ENCODE results near the gene PRDX5.

The PRDX5 gene

GRCh38 chr11:64349404-64349803, 31.5 kb downstream of the PRDX5 start:
- no peak for FAIRE-seq

- no peak for FAIRE-seq
These were observed 33.3 kb downstream of the PRDX5 start for GRCh38 chr11:64351136-64351631.

- no peak for FAIRE-seq
These were observed 34.4 kb downstream of the PRDX5 start for GRCh38 chr11:64352099-64352994.

GRCh38 chr11:64352995-64353714, 35.2 kb downstream of the PRDX5 start:
- FAIRE-seq, result no peak

GRCh38 chr11:64353715-64354506, 36.0 kb downstream of the PRDX5 start:
- FAIRE-seq, result no peak

- no peak for FAIRE-seq
These were observed 37.4 kb downstream of the PRDX5 start for GRCh38 chr11:64355078-64355940.

- no peak for FAIRE-seq
These were observed 38.8 kb downstream of the PRDX5 start for GRCh38 chr11:64356498-64357411.

- FAIRE-seq, result no peak
These were observed 39.5 kb downstream of the PRDX5 start for GRCh38 chr11:64357446-64357845.

- FAIRE-seq, result no peak
These were observed 40.1 kb downstream of the PRDX5 start for GRCh38 chr11:64357904-64358535.

GRCh38 chr11:64358536-64358906, 40.6 kb downstream of the PRDX5 start:
- no peak for FAIRE-seq

- FAIRE-seq, result no peak
These were observed 41.2 kb downstream of the PRDX5 start, which contains the start of gene RPS6KA4 for GRCh38 chr11:64358907-64359711. Gene RPS6KA4 (plus strand): TSS chr11:64359162. CDS start chr11:64359236, 74 bp downstream.

GRCh38 chr11:64359712-64360445, 42.0 kb downstream of the PRDX5 start:
- FAIRE-seq, result no peak

- no peak for FAIRE-seq
These were observed 42.6 kb downstream of the PRDX5 start for GRCh38 chr11:64360448-64360921.

- FAIRE-seq, result no peak
These were observed 43.7 kb downstream of the PRDX5 start for GRCh38 chr11:64361659-64362058.

GRCh38 chr11:64362339-64362738, 44.4 kb downstream of the PRDX5 start:
- no peak for FAIRE-seq

- no peak for FAIRE-seq
These were observed 46.5 kb downstream of the PRDX5 start for GRCh38 chr11:64364435-64364834.

GRCh38 chr11:64364911-64365310, 47.0 kb downstream of the PRDX5 start:
- FAIRE-seq, result no peak

- no peak for FAIRE-seq
These were observed 48.8 kb downstream of the PRDX5 start for GRCh38 chr11:64366751-64367150.

Data from A204.1 (cell line).